BLaER1 (cell line): Measurements from ENCODE around the gene ALDH3B2.
"Not testable (repeated sequence)": the region's sequence is repeated elsewhere in the genome, so short reads cannot be mapped to it uniquely, and the experiment has no call there.

Source experiments
- H3K27ac ChIP-seq: shearing (Covaris generic); formaldehyde crosslinking; 2 replicates; pipeline ENCODE4 v1.8.1; 2022
- H3K27me3 ChIP-seq: shearing (Covaris generic); formaldehyde crosslinking; 2 replicates; pipeline ENCODE4 v1.8.1; 2022
- H3K36me3 ChIP-seq: shearing (Covaris generic); formaldehyde crosslinking; 2 replicates; pipeline ENCODE4 v1.8.1; 2022
- H3K4me1 ChIP-seq: shearing (Covaris generic); formaldehyde crosslinking; 2 replicates; pipeline ENCODE4 v1.8.1; 2022
- H3K4me2 ChIP-seq: shearing (Covaris generic); formaldehyde crosslinking; 2 replicates; pipeline ENCODE4 v1.8.1; 2022
- H3K4me3 ChIP-seq: shearing (Covaris generic); formaldehyde crosslinking; 2 replicates; pipeline ENCODE4 v1.8.1; 2022
- H3K9ac ChIP-seq: shearing (Covaris generic); formaldehyde crosslinking; 2 replicates; pipeline ENCODE4 v1.8.1; 2022
- H3K9me3 ChIP-seq: shearing (Covaris generic); formaldehyde crosslinking; 2 replicates; pipeline ENCODE4 v1.8.1; 2022
- H4K20me1 ChIP-seq: shearing (Covaris generic); formaldehyde crosslinking; 2 replicates; pipeline ENCODE4 v1.8.1; 2022
- Cebpa-rat ChIP-seq: shearing (Covaris generic); IDR thresholded peaks from 2 replicates; pipeline ENCODE4 v1.8.1; 2022

ALDH3B2 gene

DNA sequence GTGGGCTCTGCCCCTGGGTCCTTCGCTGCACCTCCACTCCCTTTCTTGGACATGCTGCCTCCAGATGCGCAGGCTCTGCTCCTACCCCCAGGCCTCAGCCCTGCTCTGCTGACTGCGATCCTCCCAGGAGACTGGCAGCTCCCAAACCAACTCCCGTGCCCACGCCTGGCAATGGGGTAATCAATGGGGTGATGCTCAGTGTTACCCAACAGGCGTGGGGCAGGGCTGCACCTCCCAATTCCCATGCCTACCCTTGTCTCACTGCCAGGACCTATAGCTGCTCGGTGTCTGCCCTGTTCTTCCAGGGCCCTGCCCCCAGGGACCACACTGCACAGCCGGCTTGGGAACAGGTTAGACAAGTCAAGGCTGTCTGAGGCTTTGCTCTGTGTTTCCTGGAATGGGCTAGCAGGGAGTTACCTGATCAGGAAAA, at the start of gene ALDH3B2:
ALDH3B2 (minus strand) TSS at position 182 of the 430 bp plus-strand sequence. CDS start 7,688 bp downstream, outside the sequence.
- no peaks in the 10 kb centered on the region for H4K20me1 ChIP-seq
- 0 out of 2 replicates have a peak within 1 kb of the TSS, but pooled peaks have one; percentile 14 for H3K4me2 ChIP-seq
- TF ChIP-seq Cebpa-rat: no peak
- peaks cover 13% of the 10 kb centered on the region; the same call in 1 of the 2 replicates for H3K9me3 ChIP-seq
- no peak within 1 kb of the TSS for H3K27ac ChIP-seq
- no peak within 1 kb of the TSS for H3K4me3 ChIP-seq
- peaks cover 24% of the 10 kb centered on the region for H3K4me1 ChIP-seq
- no peak within 1 kb of the TSS for H3K9ac ChIP-seq
- no peaks in the 10 kb centered on the region for H3K27me3 ChIP-seq
- no peaks in the 10 kb centered on the region for H3K36me3 ChIP-seq

- not testable (repeated sequence) for H3K36me3 ChIP-seq, H3K4me3 ChIP-seq, H3K4me1 ChIP-seq, H3K27ac ChIP-seq, H3K9me3 ChIP-seq, H4K20me1 ChIP-seq, H3K27me3 ChIP-seq, H3K4me2 ChIP-seq, H3K9ac ChIP-seq
Observed at GRCh38 chr11:67723036-67723435, 48.6 kb upstream of the ALDH3B2 start.

DNA sequence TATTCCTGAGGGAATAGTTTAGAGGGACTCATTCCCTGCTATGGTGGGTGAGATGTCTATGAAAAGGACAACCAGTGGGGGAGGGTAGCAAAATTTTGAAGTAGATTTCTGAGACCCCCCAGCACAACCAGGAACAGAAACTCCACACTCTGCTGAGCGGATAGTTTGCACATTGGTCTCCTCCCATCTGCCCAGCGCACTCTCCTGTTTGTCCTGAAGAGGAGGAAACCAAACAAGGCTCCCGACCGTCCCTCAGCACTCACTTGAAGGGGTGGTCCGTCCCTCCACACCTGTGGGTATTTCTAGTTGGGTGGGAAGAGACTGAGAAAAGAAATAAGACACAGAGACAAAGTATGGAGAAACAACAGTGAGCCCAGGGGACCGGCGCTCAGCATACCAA, 41.8 kb upstream of the ALDH3B2 start:
- H3K36me3 ChIP-seq, H3K27me3 ChIP-seq, H3K9me3 ChIP-seq, H3K9ac ChIP-seq, H3K4me3 ChIP-seq, H3K27ac ChIP-seq, H4K20me1 ChIP-seq: not testable (repeated sequence)
- Histone ChIP-seq H3K4me1 (peaks cover 10% of the 10 kb centered on the region; the same call in 1 of the 2 replicates), H3K4me2 (peak overlapping the region; percentile 34)

DNA sequence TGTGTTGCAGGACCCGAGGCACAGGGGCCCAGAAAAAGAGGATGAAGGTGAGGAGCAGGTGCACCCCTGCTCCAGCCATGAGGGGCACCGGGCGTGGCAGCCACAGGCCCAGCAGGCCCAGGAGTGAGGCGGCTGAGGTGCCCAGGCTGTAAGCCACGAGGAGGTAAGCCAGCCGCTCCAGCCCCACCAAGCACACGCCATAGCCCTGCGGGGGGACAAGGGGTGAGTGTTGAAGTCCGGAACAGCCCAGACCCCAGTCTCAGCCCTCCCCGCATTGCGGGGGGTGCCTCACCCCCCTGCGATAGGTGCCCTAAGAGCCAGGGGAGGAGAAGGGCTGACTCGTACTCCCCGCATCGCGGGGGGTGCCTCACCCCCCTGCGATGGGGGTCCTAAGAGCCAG, 41.4 kb upstream of the ALDH3B2 start:
- not testable (repeated sequence) for H3K36me3 ChIP-seq, H3K4me3 ChIP-seq, H3K9me3 ChIP-seq, H3K9ac ChIP-seq, H4K20me1 ChIP-seq, H3K27ac ChIP-seq, H3K27me3 ChIP-seq
- Histone ChIP-seq H3K4me1 (peaks cover 10% of the 10 kb centered on the region; the same call in 1 of the 2 replicates), H3K4me2 (peak overlapping the region; percentile 34)

DNA sequence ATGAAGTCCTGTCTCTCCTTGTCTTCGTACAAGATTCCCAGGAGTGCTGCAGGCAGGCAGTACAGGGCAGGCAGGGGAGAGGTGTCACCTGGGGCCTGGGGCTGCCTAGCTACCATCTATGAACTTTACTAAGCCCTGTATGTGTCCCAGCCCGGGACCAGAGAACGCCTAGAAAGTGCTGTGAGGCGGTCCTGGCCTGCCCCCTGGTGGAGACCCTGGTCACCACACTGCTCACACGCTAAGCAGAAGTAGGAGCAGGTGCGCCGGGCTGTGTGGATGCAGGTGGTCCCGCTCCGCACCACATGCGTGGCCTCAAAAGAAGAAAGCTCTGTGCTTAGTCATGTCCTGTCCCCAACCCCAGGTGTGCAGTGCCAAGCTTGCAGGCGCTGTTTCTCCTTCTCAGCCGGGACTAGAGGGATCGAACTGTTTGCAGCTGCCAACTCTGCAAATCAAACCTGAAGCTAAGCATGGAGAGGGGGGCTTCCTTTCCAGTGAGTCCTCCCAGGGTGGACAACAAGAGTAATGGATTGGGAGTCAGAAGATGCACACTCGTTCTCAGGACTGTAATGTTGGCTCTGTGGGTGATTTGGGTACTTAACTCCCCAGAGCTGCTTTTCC, 39.6 kb upstream of the ALDH3B2 start:
- not testable (repeated sequence) for H3K9me3 ChIP-seq, H3K36me3 ChIP-seq, H3K9ac ChIP-seq, H3K4me2 ChIP-seq, H3K27me3 ChIP-seq, H3K27ac ChIP-seq, H4K20me1 ChIP-seq, H3K4me3 ChIP-seq
- H3K4me1 ChIP-seq: peaks cover 10% of the 10 kb centered on the region; the same call in 1 of the 2 replicates

DNA sequence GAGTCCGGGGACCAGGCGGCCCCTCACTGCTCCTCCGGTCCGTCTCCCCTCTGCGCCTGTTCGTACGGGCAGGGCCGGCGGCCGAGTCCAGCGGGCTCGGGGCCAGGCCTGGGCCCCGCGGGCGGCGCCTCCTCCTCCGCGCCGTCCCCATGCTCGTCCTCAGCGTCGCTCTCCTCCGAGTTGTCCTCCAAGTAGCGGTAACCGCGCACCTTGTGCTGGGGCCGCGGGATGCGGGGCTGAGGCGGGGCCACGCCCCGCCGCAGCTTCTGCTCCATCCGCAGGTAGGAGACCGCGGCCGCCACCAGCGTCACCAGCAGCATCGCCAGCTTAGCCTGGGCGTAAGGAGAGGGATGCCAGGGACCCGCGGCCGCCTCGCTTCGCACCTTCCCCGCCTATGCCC, 37.3 kb upstream of the ALDH3B2 start:
- not testable (repeated sequence) for H3K4me2 ChIP-seq, H3K27me3 ChIP-seq, H4K20me1 ChIP-seq, H3K27ac ChIP-seq, H3K9me3 ChIP-seq, H3K9ac ChIP-seq, H3K36me3 ChIP-seq, H3K4me3 ChIP-seq
- peaks cover 10% of the 10 kb centered on the region; the same call in 1 of the 2 replicates for H3K4me1 ChIP-seq

DNA sequence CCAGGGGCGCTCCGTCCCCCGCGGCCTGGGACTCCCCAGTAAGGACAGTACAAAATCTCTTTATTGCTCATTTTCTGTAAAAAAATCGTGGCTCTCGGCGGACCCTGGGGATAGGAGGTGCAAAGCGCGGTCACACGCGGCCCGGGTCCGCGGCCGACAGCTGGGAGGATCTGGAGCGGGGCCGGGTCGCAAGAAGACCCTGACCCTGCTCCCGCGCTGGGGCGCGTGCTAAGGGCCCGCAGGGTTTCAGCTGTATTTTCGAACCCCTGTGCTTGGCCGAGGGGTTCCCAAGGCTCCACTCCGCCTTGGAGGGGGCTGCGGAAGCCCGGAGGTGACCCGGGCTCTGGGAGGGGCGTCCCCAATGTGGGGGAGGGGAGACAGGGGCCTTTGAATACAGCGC, 36.8 kb upstream of the ALDH3B2 start:
- not testable (repeated sequence) for H4K20me1 ChIP-seq, H3K4me3 ChIP-seq, H3K9ac ChIP-seq, H3K27ac ChIP-seq, H3K4me1 ChIP-seq, H3K27me3 ChIP-seq, H3K36me3 ChIP-seq, H3K4me2 ChIP-seq, H3K9me3 ChIP-seq

- H3K4me3 ChIP-seq, H3K27ac ChIP-seq, H3K4me1 ChIP-seq, H3K36me3 ChIP-seq, H3K9me3 ChIP-seq, H3K27me3 ChIP-seq, H3K4me2 ChIP-seq, H4K20me1 ChIP-seq, H3K9ac ChIP-seq: not testable (repeated sequence)
Observed at GRCh38 chr11:67709806-67710205, 35.4 kb upstream of the ALDH3B2 start.

GRCh38 chr11:67705264-67705663, 30.8 kb upstream of the ALDH3B2 start:
- no peak for TF ChIP-seq Cebpa-rat
- Histone ChIP-seq H3K27ac (no peak overlapping the region), H4K20me1 (no peaks in the 10 kb centered on the region), H3K27me3 (no peaks in the 10 kb centered on the region), H3K9me3 (no peaks in the 10 kb centered on the region), H3K4me1 (no peaks in the 10 kb centered on the region), H3K36me3 (no peaks in the 10 kb centered on the region), H3K4me3 (no peak overlapping the region), H3K4me2 (no peak overlapping the region), H3K9ac (no peak overlapping the region)

DNA sequence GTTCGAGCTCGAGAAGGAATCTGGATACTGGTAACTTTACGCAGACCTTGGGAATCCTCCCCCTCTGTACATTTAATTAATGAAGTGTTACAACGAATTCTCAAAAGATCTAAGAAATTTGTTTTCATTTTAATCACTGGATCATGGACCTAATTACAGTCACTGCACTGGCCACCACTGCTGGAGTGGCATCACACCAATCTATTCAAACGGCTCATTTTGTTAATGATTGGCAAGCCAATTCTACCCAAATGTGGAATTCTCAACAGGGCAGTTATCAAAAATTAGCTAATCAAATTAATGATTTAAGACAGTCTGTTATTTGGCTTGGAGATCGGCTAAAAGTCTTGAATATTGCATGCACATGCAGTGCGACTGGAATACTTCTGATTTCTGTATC, 30.1 kb upstream of the ALDH3B2 start:
- no peaks in the 10 kb centered on the region for H3K36me3 ChIP-seq
- H3K4me3 ChIP-seq: no peak overlapping the region
- no peak overlapping the region for H3K27ac ChIP-seq
- no peak overlapping the region for H3K9ac ChIP-seq
- no peaks in the 10 kb centered on the region for H3K4me1 ChIP-seq
- H3K27me3 ChIP-seq: no peaks in the 10 kb centered on the region
- H3K4me2 ChIP-seq: no peak overlapping the region
- H4K20me1 ChIP-seq: no peaks in the 10 kb centered on the region
- no peak for TF ChIP-seq Cebpa-rat
- peaks cover 5% of the 10 kb centered on the region; the same call in 1 of the 2 replicates for H3K9me3 ChIP-seq

- not testable (repeated sequence) for H3K4me1 ChIP-seq, H3K27ac ChIP-seq, H3K9ac ChIP-seq, H3K4me3 ChIP-seq, H3K27me3 ChIP-seq, H3K4me2 ChIP-seq, H4K20me1 ChIP-seq, H3K36me3 ChIP-seq
- peaks cover 12% of the 10 kb centered on the region for H3K9me3 ChIP-seq
Observed at GRCh38 chr11:67703709-67704108, 29.3 kb upstream of the ALDH3B2 start.
